ENCODE measurements around the gene EXOC3L2.
A peak's percentile ranks its signal among the peaks of the same experiment; 100 is the strongest.
"Not testable (repeated sequence)": the region's sequence is repeated elsewhere in the genome, so short reads cannot be mapped to it uniquely, and the experiment has no call there.

The EXOC3L2 gene

GRCh38 chr19:45245334-45245787 is at the start of gene EXOC3L2:
Gene EXOC3L2 (minus strand): TSS chr19:45245407. CDS start chr19:45239045, 6,362 bp downstream.
- DNase-seq, result no peak

DNA sequence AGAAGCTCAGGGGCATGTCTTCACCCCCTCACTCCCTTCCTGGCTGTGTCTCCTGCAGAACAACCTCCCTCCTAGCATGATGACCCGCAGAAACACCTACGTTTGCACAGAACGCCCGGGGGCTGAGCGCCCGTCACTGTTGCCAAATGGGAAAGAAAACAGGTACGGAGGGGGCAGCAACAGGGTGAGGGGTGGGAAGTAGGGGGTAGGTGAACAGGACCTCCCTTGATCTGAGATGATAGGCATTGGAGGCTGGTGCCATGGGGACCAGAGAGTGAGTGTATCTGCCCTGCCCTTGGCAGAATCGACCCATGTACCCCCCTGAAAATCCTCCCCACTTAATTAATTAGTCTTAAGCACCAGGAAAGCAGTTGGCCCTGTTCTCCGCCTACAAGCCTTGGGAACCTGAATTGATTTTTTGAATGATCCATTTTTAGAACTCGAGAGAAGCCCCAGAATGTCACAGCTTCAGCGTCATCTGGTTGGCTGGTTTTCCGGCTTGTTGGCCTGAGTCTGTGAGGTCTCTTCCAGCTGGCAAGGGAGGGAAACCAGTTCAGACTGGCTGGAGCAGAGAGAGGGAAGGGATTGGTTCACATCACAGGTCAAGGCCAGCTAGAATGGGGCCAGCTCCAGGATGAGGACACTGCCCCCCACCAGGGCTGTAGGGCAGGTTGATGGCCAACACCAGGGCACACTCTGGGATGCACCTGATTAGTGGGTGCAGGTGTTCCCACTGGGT is 49.3 kb upstream of the EXOC3L2 start:
- DNase-seq, result no peak

DNA sequence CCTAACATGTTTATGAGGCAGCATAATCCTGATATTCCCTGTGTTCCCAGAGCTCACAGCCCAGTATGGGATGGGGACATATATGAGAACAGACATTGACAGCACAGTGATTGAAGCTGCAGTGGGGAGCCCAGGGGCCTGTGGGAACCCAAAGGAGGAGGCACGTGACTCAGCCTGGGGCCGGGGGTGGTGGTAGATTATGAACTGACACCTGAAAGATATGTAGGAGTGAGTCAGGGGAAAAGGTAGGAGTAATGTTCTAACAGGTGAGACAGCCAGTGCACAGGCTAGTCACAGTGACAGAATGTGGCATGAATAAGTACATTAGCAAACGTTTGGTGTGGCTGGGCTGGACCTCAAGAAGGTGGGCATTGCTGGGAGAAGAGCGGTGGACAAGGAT is 48.5 kb upstream of the EXOC3L2 start:
- no peak for DNase-seq

DNA sequence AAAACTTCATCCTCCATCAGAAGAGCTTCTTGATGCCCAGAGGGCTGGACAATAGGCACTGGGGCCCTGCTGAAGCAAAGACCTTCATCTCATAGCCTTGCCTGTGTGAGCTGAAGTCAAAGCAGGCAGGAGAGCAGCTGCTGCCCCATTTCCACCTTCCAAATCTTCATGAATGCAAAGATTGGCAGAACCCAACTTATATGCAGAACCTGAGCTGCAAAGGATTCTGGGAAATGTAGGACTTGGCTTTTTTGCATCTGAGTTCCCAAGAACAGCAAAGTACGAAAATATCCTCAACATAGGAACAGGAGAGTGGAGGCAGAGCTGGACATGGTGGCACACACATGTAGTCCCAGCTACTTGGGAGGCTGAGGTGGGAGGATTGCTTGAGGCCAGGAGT is 46.6 kb upstream of the EXOC3L2 start:
- DNase-seq, result no peak

GRCh38 chr19:45290381-45290931 is 45.2 kb upstream of the EXOC3L2 start:
- no peak for DNase-seq

DNA sequence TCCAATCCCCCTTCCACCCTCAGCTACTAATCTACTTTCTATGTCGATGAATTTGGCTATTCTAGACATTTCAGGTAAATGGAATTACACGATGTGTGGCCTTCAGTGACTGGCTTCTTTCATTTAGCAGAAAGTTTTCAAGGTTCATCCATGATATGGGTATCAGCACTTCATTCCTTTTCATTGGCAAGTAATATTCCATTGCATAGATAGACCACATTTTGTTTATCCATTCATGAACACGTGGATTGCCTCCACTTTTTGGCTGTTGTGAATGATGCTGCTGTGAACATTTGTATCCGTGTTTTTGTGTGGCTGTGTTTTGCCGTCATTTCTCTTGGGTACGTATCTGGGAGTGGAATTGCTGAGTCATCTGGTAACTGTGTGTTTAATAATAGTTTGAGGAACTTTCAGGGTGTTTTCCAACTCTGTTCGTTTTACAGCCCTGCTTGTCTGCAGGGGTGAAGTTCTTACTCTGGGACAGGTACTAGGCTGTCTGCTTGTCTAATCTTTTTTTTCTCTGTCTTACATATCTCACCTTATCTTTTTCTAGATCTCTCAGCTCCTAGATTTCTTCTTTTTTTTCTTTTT is 38.3 kb upstream of the EXOC3L2 start:
- peak; percentile 79 for DNase-seq

GRCh38 chr19:45280471-45280961 is 35.3 kb upstream of the EXOC3L2 start:
- peak; percentile 15 for DNase-seq

DNA sequence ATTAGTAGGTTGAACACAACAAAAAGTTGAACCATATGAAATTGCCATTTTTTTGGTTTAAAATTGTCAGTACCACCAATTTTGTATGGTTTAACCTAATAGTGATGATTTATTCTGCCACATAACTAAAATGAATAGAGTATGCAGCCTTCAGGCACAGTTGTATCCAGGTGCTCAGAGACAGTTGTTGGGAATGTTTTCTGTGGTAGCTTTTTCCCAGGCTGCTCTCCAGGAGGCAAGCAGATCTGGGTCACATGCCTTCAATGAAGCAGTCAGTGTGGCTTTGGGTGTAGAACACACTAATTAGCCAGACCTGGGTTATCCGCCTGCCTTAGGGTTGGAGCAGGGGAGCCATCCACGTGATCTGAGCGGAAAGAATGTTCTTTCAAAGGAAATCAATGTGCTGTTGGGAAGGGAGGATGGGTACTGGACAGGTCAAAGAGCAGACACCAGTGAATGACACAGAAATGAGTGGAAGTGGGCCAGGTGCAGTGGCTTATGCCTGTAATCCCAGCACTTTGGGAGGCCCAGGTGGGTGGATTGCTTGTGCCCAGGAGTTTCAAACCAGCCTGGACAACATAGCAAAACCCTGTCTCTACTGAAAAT is 34.5 kb upstream of the EXOC3L2 start:
- DNase-seq, result no peak

DNA sequence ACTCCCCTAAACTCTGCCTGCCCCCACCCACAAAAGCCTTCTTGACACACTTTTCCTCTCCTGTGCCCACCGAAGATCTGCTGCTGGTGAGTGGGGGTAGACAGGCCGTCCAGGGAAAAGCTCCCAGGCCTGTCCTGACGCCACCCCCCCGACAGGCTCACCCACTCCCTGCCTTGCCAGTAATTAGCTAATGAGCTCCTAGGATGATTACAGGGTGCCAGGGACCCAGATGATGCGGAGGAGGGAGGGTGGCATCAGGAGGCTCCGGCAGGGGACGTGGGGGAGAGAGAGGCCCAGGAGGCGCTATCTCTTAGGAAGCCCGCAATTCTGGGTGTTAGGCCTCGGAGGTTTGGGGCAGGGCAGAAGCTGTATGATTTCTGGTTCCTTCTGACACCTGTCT is 32.9 kb upstream of the EXOC3L2 start:
- DNase-seq, result no peak

GRCh38 chr19:45276284-45276687 is 31.1 kb upstream of the EXOC3L2 start:
- DNase-seq, result no peak

GRCh38 chr19:45275370-45275971 is 30.3 kb upstream of the EXOC3L2 start:
- no peak for DNase-seq

DNA sequence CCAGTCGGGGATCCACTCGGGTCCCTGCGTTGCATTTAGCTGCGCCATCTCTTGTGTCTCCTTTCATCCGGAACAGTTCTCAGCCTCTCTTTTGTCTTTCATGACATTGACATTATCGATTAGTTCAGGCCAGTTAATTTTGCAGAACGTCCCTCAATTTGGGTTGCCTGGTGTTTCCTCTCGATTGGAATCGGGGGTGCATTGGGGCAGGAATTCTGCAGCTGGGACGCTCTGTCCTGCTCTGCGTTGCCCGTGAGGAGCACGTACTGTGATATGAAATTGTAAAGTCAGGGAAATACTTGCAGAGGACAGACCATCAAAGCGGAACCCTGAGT is 28.3 kb upstream of the EXOC3L2 start:
- DNase-seq, result no peak

GRCh38 chr19:45271735-45272108 is 26.5 kb upstream of the EXOC3L2 start:
- DNase-seq, result no peak

DNA sequence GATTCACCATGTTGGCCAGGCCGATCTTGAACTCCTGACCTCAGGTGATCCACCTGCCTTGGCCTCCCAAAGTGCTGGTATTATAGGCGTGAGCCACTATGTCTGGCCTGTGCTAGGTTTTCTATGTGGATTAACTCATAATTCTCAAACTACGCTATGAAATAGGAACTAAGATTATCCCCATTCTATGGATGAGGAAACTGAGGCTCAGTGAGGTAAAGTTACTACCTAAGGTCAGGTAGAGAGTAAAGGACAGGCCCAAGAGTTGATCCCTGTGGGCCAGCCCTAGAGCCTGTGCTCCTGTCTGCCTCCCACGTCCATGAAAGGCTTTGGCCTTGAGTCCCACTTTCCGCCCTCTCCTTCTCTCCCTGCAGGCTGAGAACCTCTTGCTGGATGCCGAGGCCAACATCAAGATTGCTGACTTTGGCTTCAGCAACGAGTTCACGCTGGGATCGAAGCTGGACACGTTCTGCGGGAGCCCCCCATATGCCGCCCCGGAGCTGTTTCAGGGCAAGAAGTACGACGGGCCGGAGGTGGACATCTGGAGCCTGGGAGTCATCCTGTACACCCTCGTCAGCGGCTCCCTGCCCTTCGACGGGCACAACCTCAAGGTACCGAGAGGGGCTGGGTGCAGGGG is 26.0 kb upstream of the EXOC3L2 start:
- DNase-seq, result no peak

GRCh38 chr19:45269939-45270338 is 24.7 kb upstream of the EXOC3L2 start:
- not testable (repeated sequence) for DNase-seq

GRCh38 chr19:45267296-45267695 is 22.1 kb upstream of the EXOC3L2 start:
- no peak for DNase-seq

GRCh38 chr19:45265375-45265774 is 20.2 kb upstream of the EXOC3L2 start:
- DNase-seq, result no peak

GRCh38 chr19:45264781-45265317 is 19.6 kb upstream of the EXOC3L2 start:
- no peak for DNase-seq

GRCh38 chr19:45263013-45263412 is 17.8 kb upstream of the EXOC3L2 start:
- DNase-seq, result no peak

DNA sequence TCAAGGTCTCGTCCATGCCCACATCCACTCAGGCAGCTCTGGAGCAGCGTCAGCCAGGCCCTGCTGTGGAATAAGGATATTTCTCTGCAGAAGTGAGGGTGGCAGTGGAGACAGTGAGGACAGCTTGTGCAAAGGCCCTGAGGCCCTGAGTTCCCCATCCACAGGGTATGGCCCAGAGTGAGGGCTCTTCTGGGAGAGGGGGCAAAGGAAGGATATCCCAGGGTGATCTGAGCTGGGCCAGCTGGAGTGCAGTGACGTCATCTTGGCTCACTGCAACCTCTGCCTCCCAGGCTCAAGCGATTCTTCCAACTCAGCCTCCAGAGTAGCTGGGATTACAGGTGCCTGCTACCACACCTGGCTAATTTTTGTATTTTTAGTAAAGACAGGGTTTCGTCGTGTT is 17.4 kb upstream of the EXOC3L2 start:
- no peak for DNase-seq

- no peak for DNase-seq
Measured at GRCh38 chr19:45258862-45259261, 13.7 kb upstream of the EXOC3L2 start.

GRCh38 chr19:45256836-45257235 is 11.6 kb upstream of the EXOC3L2 start:
- no peak for DNase-seq

Measured in inflammatory macrophage treated with lipopolysaccharide for 4 hours (primary cell).